Subcutaneous adipose tissue (tissue), 4 donors: ENCODE measurements around the gene MGAT3. TPM values are rescaled to one million over a fixed set of nuclear protein-coding genes. Genes with fewer than 3 reads are reported as not detected.

Experiments used
- total RNA-seq, 4 donors: library from RNA; depleted of rRNA; stranded (reverse); fragments of >200 nt; gene quantifications; one replicate each; pipeline ENCODE4 v1.1.0, GENCODE V29; 2016
- TF ChIP-seq, protein P1 (sequence below): fragments of 450-650 bp; IDR thresholded peaks from one replicate; pipeline ENCODE4 v1.5.1; 2016; ENCODE audit warnings: low read depth, mild to moderate bottlenecking, control low read depth, antibody characterized with exemption, moderate library complexity

MGAT3 gene
- total RNA-seq, 4 donors from 2014 or later: 6.5 to 13.4 (median 10.5) TPM

DNA sequence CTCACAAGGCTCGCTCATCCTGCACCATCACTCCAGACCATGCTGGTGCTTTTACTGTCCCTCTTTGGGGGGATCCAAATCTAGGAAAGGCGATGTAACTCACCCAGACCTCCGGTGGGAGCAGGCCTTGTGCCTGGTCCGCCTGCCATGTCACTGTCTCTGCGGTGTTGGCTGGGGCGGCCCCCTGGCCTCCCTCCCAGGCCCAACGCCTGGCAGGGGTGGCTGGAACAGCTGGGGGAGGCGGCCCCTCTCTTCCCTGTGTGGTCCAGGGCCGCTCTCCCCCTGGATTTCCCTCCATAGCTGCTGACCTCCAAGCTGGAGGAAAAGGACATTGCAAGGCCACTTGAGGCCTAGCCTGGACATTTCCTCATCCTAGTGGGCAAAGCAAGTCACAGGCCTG lies 11.1 kb upstream of the MGAT3 start:
- TF ChIP-seq, protein P1, sequence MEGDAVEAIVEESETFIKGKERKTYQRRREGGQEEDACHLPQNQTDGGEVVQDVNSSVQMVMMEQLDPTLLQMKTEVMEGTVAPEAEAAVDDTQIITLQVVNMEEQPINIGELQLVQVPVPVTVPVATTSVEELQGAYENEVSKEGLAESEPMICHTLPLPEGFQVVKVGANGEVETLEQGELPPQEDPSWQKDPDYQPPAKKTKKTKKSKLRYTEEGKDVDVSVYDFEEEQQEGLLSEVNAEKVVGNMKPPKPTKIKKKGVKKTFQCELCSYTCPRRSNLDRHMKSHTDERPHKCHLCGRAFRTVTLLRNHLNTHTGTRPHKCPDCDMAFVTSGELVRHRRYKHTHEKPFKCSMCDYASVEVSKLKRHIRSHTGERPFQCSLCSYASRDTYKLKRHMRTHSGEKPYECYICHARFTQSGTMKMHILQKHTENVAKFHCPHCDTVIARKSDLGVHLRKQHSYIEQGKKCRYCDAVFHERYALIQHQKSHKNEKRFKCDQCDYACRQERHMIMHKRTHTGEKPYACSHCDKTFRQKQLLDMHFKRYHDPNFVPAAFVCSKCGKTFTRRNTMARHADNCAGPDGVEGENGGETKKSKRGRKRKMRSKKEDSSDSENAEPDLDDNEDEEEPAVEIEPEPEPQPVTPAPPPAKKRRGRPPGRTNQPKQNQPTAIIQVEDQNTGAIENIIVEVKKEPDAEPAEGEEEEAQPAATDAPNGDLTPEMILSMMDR: no peak

DNA sequence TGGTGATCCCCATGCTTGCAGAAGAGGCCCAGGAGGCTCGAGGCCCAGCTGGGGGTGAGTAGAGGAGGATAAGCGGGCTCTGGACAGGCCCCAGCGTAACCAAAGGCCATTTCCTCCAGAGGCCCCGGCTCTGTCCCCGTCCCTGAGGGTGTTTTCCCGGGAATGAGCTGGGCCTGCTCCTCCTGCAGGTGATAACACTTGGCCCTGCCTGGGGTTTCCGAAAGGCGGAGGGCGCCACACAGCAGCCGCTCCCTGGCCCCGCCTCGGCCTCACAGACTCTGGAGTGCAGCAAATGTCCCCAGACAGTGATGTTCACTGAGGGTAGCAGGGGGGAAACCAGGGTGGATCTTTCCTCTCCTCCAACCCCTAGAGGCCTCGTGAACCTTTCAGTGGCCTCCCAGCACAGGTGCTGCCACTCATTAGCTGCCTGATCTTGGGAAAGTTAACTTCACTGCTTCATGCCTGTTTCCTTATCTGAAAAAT lies 10.5 kb upstream of the MGAT3 start:
- TF ChIP-seq, protein P1: no peak

DNA sequence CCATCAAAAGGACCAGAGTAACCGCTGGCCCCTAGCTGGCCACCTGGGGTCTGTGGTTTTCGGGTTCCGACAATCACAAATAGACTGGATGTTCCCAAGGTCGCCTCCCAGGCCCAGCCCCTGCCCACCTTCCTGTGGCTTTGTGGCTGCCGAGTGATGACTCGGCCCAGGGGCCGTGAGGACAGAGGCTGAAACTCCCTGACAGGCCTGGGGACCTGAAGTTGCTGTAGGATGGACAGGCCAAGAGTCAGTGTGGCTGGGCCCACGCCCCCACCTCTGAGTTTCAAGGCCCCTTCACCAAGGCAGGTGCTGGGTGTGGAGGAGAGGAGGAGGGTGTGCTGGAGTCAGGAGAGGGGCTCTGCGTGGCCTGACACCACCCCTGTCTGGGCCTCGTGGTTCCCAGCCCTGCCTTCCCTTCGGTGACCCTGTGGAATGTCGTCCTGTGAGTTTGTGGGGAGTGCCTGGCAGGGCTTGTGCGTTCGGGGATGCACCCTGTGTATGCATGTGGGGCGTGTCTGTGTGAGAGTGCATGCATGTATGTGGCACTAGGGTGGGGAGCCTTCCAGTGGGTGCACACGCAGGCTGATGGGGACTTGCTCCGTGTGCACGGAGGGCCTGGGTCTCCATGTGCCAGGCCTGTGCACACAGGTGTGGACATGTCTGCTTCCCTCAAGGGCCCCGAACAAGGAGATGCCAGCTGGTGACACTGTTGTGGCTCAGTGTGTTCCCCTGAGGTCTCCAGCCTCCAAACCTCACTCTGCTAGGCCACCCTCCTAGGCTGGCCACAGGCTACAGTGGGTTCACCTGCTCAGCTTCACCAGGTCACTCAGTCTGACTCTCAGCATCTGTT lies 8.4 kb upstream of the MGAT3 start:
- TF ChIP-seq, protein P1: no peak

DNA sequence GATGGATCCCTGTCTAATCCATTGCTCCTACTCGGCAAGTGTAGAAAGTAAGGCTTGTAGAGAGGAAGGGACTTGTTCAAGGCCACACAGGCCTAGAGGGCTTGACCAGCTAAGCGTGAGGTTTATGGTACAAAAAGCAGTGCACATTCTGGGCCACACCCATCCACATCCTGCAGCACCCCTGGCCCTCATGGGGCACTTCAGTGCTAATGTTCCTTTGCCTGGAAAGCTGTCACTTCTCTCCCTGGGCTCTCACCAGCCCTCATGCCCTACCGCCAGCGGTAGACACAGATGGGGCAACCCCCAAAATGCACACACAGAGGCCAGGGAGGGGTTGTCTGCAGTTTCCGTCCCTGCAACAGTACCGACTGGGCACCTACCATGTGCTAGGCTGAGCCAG lies 7.1 kb upstream of the MGAT3 start:
- TF ChIP-seq, protein P1: no peak

DNA sequence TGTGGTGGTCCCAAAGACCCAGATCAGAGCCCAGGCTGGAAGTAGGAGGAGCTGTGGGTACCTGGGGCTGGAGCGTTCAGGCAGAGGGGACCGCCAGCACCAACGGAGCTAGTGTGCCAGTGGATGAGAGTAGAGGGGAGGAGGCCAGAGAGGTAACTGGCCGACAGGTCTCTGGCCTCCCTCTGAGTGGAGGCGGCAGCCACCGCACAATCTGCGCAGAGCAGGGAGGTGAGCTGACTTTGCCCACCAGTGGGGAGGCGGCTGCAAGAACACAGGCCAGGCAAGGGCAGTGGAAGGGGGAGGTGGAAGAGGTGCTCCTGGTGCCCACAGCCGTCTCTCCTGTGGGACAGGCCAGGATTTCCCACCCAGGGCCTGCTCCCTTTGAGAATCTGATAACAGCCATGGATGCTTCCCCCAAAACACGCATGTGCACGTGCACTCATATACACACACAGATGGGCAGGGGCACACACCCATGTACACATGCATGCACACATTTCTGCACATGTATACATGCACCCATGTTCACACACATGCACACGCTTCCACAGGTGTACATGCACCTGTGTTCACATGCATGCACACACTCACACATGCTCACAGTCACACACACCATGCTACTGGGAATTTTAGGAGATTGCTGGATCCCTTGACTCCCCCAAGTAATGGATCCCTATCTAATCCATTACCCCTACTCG lies 6.4 kb upstream of the MGAT3 start:
- TF ChIP-seq, protein P1: no peak

DNA sequence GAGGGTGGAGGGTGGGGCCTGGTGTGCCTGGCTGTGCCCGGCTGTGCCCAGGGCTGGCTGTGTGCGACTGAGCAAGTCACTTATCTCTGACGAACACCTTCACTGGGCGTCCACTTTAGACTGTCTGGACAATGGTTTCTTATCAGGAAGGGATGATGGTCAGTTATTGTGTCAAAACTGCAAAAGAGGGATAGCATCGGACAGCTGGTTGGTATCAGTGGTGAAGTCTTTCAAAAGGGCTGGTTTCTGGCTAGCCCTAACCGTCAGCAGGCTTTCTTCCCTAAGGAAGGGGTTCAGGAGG lies 4.1 kb upstream of the MGAT3 start:
- TF ChIP-seq, protein P1: no peak

DNA sequence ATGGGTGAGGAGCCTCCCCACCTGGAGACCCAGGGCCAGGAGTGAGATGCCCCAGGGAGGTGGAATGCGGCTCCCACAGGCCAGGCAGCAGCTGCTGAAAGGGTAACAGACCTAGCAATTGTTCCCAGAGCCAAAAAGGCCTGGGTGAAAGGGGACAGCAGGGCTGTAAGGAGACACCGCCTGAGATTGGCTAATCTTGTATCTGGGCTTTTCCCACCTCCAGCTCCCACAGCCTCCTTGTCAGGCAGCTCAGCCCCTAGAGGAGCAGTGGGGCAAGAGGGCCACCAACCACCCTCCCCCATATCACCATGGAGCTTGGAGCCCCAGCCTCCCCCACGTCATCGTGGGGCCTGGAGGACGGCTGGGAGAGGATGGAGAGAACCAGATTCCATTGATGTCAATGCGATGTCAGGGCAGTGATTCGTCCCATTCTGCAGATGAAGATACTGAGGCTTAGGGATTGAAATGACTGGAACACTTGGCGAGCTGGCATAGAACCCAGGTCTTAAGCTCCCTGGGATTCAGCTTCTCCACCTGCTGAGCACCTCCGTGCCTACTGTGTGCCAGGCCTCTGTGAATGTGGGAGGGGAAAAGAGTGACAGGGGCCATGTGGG lies 2.9 kb upstream of the MGAT3 start:
- TF ChIP-seq, protein P1: no peak
